Measurements from ENCODE around the gene PHF23.

DNA sequence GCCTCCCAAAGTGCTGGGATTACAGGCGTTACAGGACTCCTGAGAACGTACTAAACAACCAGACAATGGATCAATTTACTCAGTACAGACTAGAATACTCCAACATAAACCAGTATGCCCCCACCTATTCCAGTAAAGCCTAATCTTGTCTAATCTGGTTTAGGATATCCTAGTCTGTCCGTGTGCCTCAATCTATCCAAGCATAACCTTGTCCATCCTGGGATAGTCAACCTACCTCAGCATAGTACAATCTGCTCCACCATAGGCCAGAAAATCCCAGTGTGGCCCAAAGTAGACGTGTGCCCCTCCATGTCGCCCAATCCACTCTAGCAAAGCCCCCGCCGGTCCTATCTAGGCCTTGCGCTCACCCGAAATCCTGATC lies 5.6 kb downstream of the PHF23 start:
- TF ChIP-seq, protein P1, sequence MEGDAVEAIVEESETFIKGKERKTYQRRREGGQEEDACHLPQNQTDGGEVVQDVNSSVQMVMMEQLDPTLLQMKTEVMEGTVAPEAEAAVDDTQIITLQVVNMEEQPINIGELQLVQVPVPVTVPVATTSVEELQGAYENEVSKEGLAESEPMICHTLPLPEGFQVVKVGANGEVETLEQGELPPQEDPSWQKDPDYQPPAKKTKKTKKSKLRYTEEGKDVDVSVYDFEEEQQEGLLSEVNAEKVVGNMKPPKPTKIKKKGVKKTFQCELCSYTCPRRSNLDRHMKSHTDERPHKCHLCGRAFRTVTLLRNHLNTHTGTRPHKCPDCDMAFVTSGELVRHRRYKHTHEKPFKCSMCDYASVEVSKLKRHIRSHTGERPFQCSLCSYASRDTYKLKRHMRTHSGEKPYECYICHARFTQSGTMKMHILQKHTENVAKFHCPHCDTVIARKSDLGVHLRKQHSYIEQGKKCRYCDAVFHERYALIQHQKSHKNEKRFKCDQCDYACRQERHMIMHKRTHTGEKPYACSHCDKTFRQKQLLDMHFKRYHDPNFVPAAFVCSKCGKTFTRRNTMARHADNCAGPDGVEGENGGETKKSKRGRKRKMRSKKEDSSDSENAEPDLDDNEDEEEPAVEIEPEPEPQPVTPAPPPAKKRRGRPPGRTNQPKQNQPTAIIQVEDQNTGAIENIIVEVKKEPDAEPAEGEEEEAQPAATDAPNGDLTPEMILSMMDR (IDR thresholded peaks at IDR 0.05), result no peak
- no peak for TF ChIP-seq POLR2A (IDR thresholded peaks at IDR 0.05)
